Thyroid gland (tissue), 4 donors: ENCODE data around the gene TERC. TPM values are rescaled to one million over a fixed set of nuclear protein-coding genes. Genes with fewer than 3 reads are reported as not detected.

Source experiments
- DNase-seq, 2 donors: peaks; one replicate each; pipeline ENCODE4 v3.0.0-alpha.2; 2019
- H3K27ac ChIP-seq, 3 donors: fragments of 200-600 bp; sonication (generic); 1 replicate in 2 of 3; 2 replicates in 1 of 3; pipeline ENCODE4 v1.5.1; 2016 to 2019; ENCODE audit warnings: mild to moderate bottlenecking in 1 of 3, moderate library complexity in 1 of 3
- H3K27me3 ChIP-seq: fragments of 200-600 bp; sonication (generic); one replicate; pipeline ENCODE4 v1.5.1; 2019
- H3K36me3 ChIP-seq, 2 donors: fragments of 200-600 bp; sonication (generic); one replicate each; pipeline ENCODE4 v1.5.1; 2016 to 2019
- H3K4me1 ChIP-seq, 2 donors: fragments of 200-600 bp; sonication (generic); one replicate each; pipeline ENCODE4 v1.5.1; 2017 to 2019
- H3K4me3 ChIP-seq, 3 donors: fragments of 200-600 bp; sonication (generic); replicated peaks in 1 of 3; 1 replicate in 2 of 3; 2 replicates in 1 of 3; pipeline ENCODE4 v1.5.1; 2016; ENCODE audit warnings: mild to moderate bottlenecking in 1 of 3
- H3K9me3 ChIP-seq: fragments of 200-600 bp; sonication (generic); one replicate; pipeline ENCODE4 v1.5.1; 2017
- POLR2A ChIP-seq, 2 donors: fragments of 450-650 bp; IDR thresholded peaks; one replicate each; pipeline ENCODE4 v1.6.1; 2017; ENCODE audit warnings: antibody characterized with exemption in 2 of 2, mild to moderate bottlenecking in 2 of 2, moderate library complexity in 1 of 2
- WGBS, 2 donors: methylation state at CpG; one replicate each; pipeline ENCODE4 v1.1.5; 2017; 5-methylcytosine and 5-hydroxymethylcytosine counted together
- intact Hi-C: fragments of 100-400 bp; cut with DNase I; formaldehyde crosslinking; loops from one replicate; pipeline ENCODE4 v1.15.1; 2023
- total RNA-seq, 4 donors: library from RNA; depleted of rRNA; stranded (reverse); fragments of >200 nt; gene quantifications; one replicate each; pipeline ENCODE4 v1.2.3, GENCODE V29; 2016
- TF ChIP-seq, protein P1 (sequence below), 6 experiments: fragments of 200-600 bp in 3 of 6; fragments of 450-650 bp in 3 of 6; sonication (generic) in 3 of 6; IDR thresholded peaks; one replicate each; pipeline ENCODE4 v1.5.1; 2016 to 2019; ENCODE audit warnings: antibody characterized with exemption in 6 of 6, mild to moderate bottlenecking in 2 of 6, inconsistent platforms in 1 of 6, moderate library complexity in 1 of 6

TERC gene
- total RNA-seq, 4 donors from 2014 or later, result 83.6 to 291 (median 166) TPM

GRCh38 chr3:169811631-169812331 is 46.9 kb upstream of the TERC start:
- peak overlapping the region; percentile 27 to 85 (median 78) for H3K4me3 ChIP-seq
- H3K27me3 ChIP-seq, result no peaks in the 10 kb centered on the region
- H3K36me3 ChIP-seq, result no peaks in the 10 kb centered on the region
- WGBS, 2 donors, result 3% methylated on average over 10 to 12 of the region's 29 CpGs
- H3K4me1 ChIP-seq, result peaks cover 5 to 6% of the 10 kb centered on the region in 2 donors
- H3K27ac ChIP-seq, result peak overlapping the region; percentile 26 to 75 (median 61)
- H3K9me3 ChIP-seq, result no peaks in the 10 kb centered on the region
- DNase-seq, result peak; percentile 36 to 44
- intact Hi-C loops, result no loop called here
- TF ChIP-seq, protein P1, sequence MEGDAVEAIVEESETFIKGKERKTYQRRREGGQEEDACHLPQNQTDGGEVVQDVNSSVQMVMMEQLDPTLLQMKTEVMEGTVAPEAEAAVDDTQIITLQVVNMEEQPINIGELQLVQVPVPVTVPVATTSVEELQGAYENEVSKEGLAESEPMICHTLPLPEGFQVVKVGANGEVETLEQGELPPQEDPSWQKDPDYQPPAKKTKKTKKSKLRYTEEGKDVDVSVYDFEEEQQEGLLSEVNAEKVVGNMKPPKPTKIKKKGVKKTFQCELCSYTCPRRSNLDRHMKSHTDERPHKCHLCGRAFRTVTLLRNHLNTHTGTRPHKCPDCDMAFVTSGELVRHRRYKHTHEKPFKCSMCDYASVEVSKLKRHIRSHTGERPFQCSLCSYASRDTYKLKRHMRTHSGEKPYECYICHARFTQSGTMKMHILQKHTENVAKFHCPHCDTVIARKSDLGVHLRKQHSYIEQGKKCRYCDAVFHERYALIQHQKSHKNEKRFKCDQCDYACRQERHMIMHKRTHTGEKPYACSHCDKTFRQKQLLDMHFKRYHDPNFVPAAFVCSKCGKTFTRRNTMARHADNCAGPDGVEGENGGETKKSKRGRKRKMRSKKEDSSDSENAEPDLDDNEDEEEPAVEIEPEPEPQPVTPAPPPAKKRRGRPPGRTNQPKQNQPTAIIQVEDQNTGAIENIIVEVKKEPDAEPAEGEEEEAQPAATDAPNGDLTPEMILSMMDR (IDR thresholded peaks at IDR 0.05), result no peak
- TF ChIP-seq POLR2A (IDR thresholded peaks at IDR 0.05), result no peak

DNA sequence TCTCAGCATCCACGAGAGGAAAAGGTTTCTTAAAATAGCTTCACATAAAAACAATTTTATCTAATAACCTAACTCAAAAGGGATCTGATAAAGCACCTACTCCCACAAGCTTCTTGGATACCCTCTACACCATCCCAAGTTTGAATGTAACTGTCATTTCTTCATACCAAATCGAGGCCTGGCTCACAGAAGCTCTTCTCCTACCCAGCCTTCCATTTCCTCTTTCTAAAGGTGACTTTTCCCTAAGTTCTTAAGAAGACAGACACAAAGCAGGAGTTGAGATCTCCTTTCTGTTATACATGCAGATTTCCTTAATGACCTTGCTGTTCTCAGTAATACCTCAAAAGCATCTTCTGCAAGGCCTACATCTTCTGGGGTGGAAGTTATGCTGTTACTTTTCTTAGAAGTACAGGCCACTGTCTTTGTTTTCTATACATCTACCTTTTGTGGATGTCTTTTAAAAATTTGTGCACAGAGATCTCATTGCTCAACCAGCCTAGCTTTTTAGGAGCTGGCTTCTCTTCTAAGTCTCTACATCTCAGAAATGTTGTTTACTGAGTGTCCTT is 44.5 kb upstream of the TERC start:
- Histone ChIP-seq H3K4me3 (no peak overlapping the region), H3K9me3 (no peaks in the 10 kb centered on the region), H3K27me3 (no peaks in the 10 kb centered on the region), H3K36me3 (no peaks in the 10 kb centered on the region), H3K4me1 (peaks cover 5 to 6% of the 10 kb centered on the region in 2 donors), H3K27ac (no peak overlapping the region)
- no peak for TF ChIP-seq POLR2A (IDR thresholded peaks at IDR 0.05)
- TF ChIP-seq, protein P1 (IDR thresholded peaks at IDR 0.05), result no peak
- intact Hi-C loops, result no loop called here
- no peak for DNase-seq
- WGBS, 2 donors, result 44 to 52% methylated on average over 2 of the region's 2 CpGs

- Histone ChIP-seq H3K27ac (no peak overlapping the region), H3K27me3 (no peaks in the 10 kb centered on the region), H3K36me3 (no peaks in the 10 kb centered on the region), H3K4me3 (no peak overlapping the region), H3K4me1 (no peaks in the 10 kb centered on the region), H3K9me3 (no peaks in the 10 kb centered on the region)
- intact Hi-C loops, result no loop called here
- TF ChIP-seq, protein P1 (IDR thresholded peaks at IDR 0.05), result no peak
- no peak for TF ChIP-seq POLR2A (IDR thresholded peaks at IDR 0.05)
- DNase-seq, result no peak
- 90 to 95% methylated on average over 3 of the region's 3 CpGs for WGBS, 2 donors
These were observed 39.8 kb upstream of the TERC start for GRCh38 chr3:169804681-169805080.

- Histone ChIP-seq H3K4me3 (no peak overlapping the region), H3K27ac (no peak overlapping the region), H3K36me3 (peaks cover 0 to 11% of the 10 kb centered on the region in 2 donors), H3K9me3 (no peaks in the 10 kb centered on the region), H3K27me3 (no peaks in the 10 kb centered on the region), H3K4me1 (no peaks in the 10 kb centered on the region)
- DNase-seq, result no peak
- intact Hi-C loops, result no loop called here
- TF ChIP-seq, protein P1 (IDR thresholded peaks at IDR 0.05), result no peak
- no peak for TF ChIP-seq POLR2A (IDR thresholded peaks at IDR 0.05)
- WGBS, 2 donors, result 100% methylated on average over 1 of the region's 1 CpG
These were observed 27.5 kb upstream of the TERC start for GRCh38 chr3:169792359-169792758.

GRCh38 chr3:169790687-169791429 is 26.0 kb upstream of the TERC start:
- WGBS, 2 donors, result 94 to 95% methylated on average over 4 of the region's 4 CpGs
- intact Hi-C loops, result no loop called here
- Histone ChIP-seq H3K27ac (no peak overlapping the region), H3K4me3 (no peak overlapping the region), H3K27me3 (no peaks in the 10 kb centered on the region), H3K9me3 (no peaks in the 10 kb centered on the region), H3K4me1 (no peaks in the 10 kb centered on the region), H3K36me3 (peaks cover 8 to 20% of the 10 kb centered on the region in 2 donors)
- TF ChIP-seq, protein P1 (IDR thresholded peaks at IDR 0.05), result no peak
- TF ChIP-seq POLR2A (IDR thresholded peaks at IDR 0.05), result no peak
- no peak for DNase-seq
